OCI-M1 (cell line): ENCODE measurements around the gene HDAC4.
A peak's percentile ranks its signal among the peaks of the same experiment; 100 is the strongest.

Experiments used
- DNase-seq: peaks from one replicate; lab custom pipeline; 2025; lab: John Stamatoyannopoulos, UW

Gene HDAC4

GRCh38 chr2:239061824-239062570, 338.8 kb downstream of the HDAC4 start:
- no peak for DNase-seq

GRCh38 chr2:239061121-239061666, 339.6 kb downstream of the HDAC4 start:
- no peak for DNase-seq

- no peak for DNase-seq
Measured at GRCh38 chr2:239060676-239061075, 340.1 kb downstream of the HDAC4 start.

- no peak for DNase-seq
Measured at GRCh38 chr2:239059854-239060253, 341.0 kb downstream of the HDAC4 start.

GRCh38 chr2:239058766-239059165, 342.1 kb downstream of the HDAC4 start:
- DNase-seq = peak; percentile 41

- no peak for DNase-seq
Measured at GRCh38 chr2:239057533-239057932, 343.3 kb downstream of the HDAC4 start.

- no peak for DNase-seq
Measured at GRCh38 chr2:239056611-239057010, 344.2 kb downstream of the HDAC4 start.

GRCh38 chr2:239055756-239056493, 344.9 kb downstream of the HDAC4 start:
- no peak for DNase-seq

- DNase-seq = no peak
Measured at GRCh38 chr2:239054921-239055320, 345.9 kb downstream of the HDAC4 start.

- no peak for DNase-seq
Measured at GRCh38 chr2:239053801-239054503, 346.9 kb downstream of the HDAC4 start.

GRCh38 chr2:239052798-239053665, 347.8 kb downstream of the HDAC4 start:
- no peak for DNase-seq

- no peak for DNase-seq
Measured at GRCh38 chr2:239051891-239052445, 348.9 kb downstream of the HDAC4 start.

- no peak for DNase-seq
Measured at GRCh38 chr2:239050252-239050649, 350.6 kb downstream of the HDAC4 start.

GRCh38 chr2:239049421-239050251, 351.2 kb downstream of the HDAC4 start:
- DNase-seq = no peak

- no peak for DNase-seq
Measured at GRCh38 chr2:239048736-239049135, 352.1 kb downstream of the HDAC4 start.

GRCh38 chr2:239047861-239048260, 353.0 kb downstream of the HDAC4 start:
- no peak for DNase-seq

- DNase-seq = no peak
Measured at GRCh38 chr2:239047420-239047819, 353.4 kb downstream of the HDAC4 start.

GRCh38 chr2:239046822-239047221, 354.0 kb downstream of the HDAC4 start:
- no peak for DNase-seq

GRCh38 chr2:239044336-239044735, 356.5 kb downstream of the HDAC4 start:
- DNase-seq = no peak

- no peak for DNase-seq
Measured at GRCh38 chr2:239043326-239043725, 357.5 kb downstream of the HDAC4 start.
